H54 (cell line): Measurements from ENCODE around the gene TRIM5.
A peak's percentile ranks its signal among the peaks of the same experiment; 100 is the strongest.

Experiments used
- DNase-seq: peaks from one replicate; pipeline ENCODE4 v3.0.0; 2011; ENCODE audit warnings: low spot score, mixed read lengths; ENCODE audit not compliant: insufficient read length
- FAIRE-seq: peaks from 3 replicates; lab custom pipeline; 2011; peaks lifted over from hg19 to GRCh38; lab: Jason Lieb, UNC
- POLR2A ChIP-seq: IDR thresholded peaks from 2 replicates; pipeline ENCODE4 v1.6.1; 2011; ENCODE audit warnings: low read depth, mild to moderate bottlenecking, low read length

TRIM5 gene

DNA sequence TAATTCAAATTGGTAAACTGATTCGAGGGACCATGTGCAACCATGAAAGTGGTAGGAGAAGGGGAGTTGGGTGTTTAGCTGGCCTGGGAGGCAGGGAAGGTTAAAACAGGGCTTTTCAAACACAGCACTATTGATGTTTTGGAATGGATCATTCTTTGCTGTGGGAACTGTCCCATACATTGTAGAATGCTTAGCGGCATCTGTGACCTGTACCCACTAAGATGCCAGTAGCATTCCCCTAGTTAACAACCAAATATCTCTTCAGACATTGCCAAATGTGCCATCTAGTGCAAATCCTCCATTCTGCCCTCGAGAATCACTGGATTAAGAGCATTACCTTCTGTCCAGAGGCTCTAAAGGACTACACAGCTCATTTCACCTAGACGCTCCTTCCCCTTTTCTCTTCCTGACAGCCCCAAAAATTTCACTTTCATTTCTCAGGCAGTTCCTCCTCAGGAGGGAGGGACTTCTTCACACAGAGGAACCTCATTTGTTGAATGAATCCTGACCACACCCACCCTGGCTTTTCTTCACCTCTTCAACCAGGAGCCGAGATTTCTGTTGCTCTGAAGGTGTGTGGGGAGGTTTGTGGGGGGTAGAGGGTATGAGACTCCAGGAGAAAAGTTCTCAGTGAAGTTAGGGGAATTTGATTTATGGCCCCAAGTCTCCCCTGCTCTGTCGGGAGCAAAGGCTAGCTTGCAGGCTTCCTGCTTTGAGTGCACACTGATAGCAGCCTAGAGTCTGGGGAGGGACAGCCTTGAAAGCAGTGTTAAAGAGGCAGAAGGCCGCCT lies 60.2 kb downstream of the TRIM5 start, which contains the start of gene TRIM34:
TSS of gene TRIM34 (plus strand) at position 513 of the 791 bp plus-strand sequence. CDS start 7,331 bp downstream, outside the sequence.
- peak; percentile 84 for FAIRE-seq
- DNase-seq, result peak; percentile 85
- TF ChIP-seq POLR2A, result no peak; the same call in 1 of the 2 replicates

DNA sequence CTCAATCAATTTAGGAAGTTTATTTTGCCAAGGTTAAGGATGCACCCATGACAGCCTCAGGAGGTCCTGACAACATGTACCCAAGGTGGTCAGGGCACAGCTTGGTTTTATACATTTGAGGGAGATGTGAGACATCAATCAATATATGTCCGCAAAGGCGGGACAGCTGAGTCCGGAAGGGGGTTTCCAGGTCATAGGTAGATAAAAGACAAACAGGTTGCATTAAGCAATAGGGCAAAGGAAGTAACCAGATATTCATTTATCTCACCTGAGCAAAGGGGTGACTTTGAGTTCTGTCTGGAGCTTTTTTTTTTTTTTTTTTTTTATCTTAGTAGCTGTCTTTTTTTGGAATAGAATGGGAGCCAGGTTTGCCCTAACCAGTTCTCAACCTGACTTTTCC lies 62.1 kb downstream of the TRIM5 start:
- FAIRE-seq (no peak), DNase-seq (no peak)
- TF ChIP-seq POLR2A, result no peak

DNA sequence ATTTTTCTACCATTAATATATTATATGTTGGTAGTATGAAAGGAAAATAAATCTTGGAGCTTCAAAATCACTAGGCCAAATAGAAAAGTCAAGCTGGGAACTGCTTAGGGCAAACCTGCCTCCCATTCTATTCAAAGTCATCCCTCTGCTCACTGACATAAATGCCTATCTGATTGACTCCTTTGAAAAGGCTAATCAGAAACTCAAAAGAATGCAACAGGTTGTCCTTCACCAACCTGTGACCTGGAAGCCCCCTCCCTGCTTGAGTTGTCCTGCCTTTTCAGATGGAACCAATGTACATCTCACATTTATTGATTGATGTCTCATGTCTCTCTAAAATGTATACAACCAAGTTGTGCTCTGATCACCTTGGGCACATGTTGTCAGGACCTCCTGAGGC lies 63.3 kb downstream of the TRIM5 start:
- TF ChIP-seq POLR2A, result no peak
- FAIRE-seq (no peak), DNase-seq (no peak)

DNA sequence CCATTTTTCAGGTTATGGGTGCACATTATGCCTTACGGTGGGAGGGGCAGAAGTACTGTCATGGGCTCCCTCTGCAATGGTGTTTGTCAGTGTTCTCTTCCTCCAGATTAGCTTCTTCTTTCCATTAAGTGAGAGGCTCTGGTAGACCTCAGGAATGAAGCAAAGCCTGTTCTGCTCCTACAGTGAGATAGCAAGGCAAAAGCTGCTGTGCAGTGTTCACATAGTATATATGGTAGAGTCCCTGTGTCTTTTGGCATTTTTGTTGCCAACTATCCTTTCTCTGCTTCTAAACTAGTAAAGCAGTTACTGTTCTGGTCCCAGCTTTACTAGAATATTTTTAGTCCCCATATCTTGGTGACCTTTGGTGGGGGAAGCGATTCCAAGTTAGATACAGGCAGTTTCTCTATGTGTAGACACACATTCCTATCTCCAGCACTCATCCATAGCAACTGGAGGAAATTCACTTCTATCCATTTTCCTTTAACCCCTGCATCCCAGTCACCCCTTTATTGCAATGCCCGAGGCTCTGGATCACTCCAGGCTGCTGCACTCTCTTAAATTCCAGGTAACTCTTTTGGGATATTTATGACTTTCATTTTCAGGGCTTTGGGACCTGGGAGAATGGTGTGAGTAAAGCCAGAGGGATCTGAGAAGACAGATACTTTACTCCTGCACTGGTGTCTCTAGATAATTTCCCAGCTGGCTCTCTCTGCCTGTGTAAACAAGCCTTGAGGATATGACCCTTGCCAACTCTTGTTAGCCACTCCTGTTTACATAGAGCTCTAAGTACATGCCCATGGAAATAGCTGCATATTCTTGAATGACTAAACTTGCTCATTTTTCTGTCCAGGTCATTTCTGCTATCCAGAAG lies 64.0 kb downstream of the TRIM5 start:
- DNase-seq, result peak; percentile 45
- peak; percentile 71 for FAIRE-seq
- TF ChIP-seq POLR2A, result no peak

DNA sequence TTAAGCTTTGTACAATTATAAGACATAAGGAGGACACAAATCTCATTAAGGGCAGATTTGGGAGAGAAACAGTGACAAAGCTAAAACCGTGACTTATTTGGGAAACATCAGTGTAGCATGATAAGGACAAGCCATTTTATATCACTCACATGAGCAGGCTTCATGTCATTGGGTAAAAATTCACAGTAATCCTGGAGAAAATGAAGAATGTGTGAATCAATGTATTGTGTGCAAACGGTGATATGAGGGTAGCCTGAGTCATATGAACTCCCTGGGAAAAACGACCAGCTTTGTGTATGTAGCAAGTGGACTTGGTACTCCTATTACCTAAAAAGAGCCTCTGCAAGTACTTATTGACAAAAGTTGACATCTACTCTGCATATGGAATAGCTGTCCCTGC lies 66.1 kb downstream of the TRIM5 start:
- DNase-seq (peak; percentile 38), FAIRE-seq (peak; percentile 84)
- TF ChIP-seq POLR2A, result no peak
